Kidney epithelial cell (primary cell): ENCODE measurements around the gene TERC. TPM values are rescaled to one million over a fixed set of nuclear protein-coding genes. Genes with fewer than 3 reads are reported as not detected.

Source experiments
- DNase-seq: peaks from one replicate; pipeline ENCODE4 v3.0.0-alpha.2; 2010; ENCODE audit warnings: low read depth
- H3K27me3 ChIP-seq: 2 replicates; pipeline ENCODE4 v1.6.0; 2011; ENCODE audit warnings: low read length; ENCODE audit not compliant: control insufficient read depth, insufficient read depth
- H3K36me3 ChIP-seq: 2 replicates; pipeline ENCODE4 v1.5.1; 2011; ENCODE audit warnings: low read length; ENCODE audit not compliant: control insufficient read depth, insufficient read depth
- H3K4me3 ChIP-seq: 2 replicates; pipeline ENCODE4 v1.5.1; 2011; ENCODE audit warnings: low read depth, mild to moderate bottlenecking, control low read depth, low read length
- total RNA-seq: library from RNA; depleted of rRNA; stranded (reverse); fragments of >200 nt; gene quantifications from 2 replicates; pipeline ENCODE4 v1.2.3, GENCODE V29; 2015
- TF ChIP-seq, protein P1 (sequence below): IDR thresholded peaks from 2 replicates; pipeline ENCODE4 v1.5.1; 2011; ENCODE audit warnings: mild to moderate bottlenecking, moderate library complexity, low read length, control low read depth, inconsistent platforms; ENCODE audit not compliant: insufficient read depth, poor library complexity, severe bottlenecking

TERC gene
- total RNA-seq, 1 donor from 2014 or later = 246 TPM

DNA sequence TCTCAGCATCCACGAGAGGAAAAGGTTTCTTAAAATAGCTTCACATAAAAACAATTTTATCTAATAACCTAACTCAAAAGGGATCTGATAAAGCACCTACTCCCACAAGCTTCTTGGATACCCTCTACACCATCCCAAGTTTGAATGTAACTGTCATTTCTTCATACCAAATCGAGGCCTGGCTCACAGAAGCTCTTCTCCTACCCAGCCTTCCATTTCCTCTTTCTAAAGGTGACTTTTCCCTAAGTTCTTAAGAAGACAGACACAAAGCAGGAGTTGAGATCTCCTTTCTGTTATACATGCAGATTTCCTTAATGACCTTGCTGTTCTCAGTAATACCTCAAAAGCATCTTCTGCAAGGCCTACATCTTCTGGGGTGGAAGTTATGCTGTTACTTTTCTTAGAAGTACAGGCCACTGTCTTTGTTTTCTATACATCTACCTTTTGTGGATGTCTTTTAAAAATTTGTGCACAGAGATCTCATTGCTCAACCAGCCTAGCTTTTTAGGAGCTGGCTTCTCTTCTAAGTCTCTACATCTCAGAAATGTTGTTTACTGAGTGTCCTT, 44.5 kb upstream of the TERC start:
- DNase-seq = no peak
- Histone ChIP-seq H3K27me3 (no peaks in the 10 kb centered on the region), H3K36me3 (no peaks in the 10 kb centered on the region), H3K4me3 (no peak overlapping the region)
- TF ChIP-seq, protein P1, sequence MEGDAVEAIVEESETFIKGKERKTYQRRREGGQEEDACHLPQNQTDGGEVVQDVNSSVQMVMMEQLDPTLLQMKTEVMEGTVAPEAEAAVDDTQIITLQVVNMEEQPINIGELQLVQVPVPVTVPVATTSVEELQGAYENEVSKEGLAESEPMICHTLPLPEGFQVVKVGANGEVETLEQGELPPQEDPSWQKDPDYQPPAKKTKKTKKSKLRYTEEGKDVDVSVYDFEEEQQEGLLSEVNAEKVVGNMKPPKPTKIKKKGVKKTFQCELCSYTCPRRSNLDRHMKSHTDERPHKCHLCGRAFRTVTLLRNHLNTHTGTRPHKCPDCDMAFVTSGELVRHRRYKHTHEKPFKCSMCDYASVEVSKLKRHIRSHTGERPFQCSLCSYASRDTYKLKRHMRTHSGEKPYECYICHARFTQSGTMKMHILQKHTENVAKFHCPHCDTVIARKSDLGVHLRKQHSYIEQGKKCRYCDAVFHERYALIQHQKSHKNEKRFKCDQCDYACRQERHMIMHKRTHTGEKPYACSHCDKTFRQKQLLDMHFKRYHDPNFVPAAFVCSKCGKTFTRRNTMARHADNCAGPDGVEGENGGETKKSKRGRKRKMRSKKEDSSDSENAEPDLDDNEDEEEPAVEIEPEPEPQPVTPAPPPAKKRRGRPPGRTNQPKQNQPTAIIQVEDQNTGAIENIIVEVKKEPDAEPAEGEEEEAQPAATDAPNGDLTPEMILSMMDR = no peak

DNA sequence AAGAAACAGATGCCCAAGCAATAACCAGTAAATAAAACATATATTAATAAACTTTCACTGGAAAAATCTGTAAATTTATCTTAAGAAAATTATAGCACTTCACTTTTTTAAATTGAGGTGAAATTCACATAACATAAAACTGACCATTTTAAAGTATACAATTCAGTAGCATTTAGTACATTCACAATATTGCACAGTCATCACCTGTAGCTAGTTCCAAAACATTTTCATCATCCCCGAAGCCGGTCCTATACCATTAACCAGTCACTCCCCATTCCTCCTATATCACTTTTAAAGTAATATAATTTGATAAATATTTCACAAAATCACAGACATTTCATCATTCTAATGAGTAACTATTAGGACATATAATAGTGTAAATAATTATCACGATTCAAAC, 39.8 kb upstream of the TERC start:
- no peak for DNase-seq
- Histone ChIP-seq H3K36me3 (no peaks in the 10 kb centered on the region), H3K4me3 (no peak overlapping the region), H3K27me3 (no peaks in the 10 kb centered on the region)
- TF ChIP-seq, protein P1 = no peak

DNA sequence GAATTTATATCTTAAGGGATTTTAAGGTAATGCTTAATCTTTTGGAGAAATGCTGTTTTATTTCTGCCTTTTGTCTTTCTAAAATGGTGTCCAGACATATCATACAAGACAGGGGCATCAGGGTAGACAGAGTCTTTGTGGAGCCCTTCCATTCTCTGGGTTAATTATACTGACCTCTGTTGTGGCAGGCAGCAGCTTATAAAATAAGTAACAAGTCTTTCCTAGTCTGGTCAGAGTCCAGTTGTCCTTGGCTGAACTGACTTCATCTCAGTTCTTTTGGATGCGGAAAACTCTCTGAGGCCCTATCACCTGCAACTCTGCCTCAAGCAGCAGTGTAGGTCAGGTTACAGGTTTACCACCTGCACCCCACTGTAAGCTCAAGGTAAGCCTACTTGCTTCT, 27.5 kb upstream of the TERC start:
- no peak overlapping the region for H3K4me3 ChIP-seq
- H3K27me3 ChIP-seq = no peaks in the 10 kb centered on the region
- DNase-seq = no peak
- TF ChIP-seq, protein P1 = no peak
- H3K36me3 ChIP-seq = peaks cover 2% of the 10 kb centered on the region

DNA sequence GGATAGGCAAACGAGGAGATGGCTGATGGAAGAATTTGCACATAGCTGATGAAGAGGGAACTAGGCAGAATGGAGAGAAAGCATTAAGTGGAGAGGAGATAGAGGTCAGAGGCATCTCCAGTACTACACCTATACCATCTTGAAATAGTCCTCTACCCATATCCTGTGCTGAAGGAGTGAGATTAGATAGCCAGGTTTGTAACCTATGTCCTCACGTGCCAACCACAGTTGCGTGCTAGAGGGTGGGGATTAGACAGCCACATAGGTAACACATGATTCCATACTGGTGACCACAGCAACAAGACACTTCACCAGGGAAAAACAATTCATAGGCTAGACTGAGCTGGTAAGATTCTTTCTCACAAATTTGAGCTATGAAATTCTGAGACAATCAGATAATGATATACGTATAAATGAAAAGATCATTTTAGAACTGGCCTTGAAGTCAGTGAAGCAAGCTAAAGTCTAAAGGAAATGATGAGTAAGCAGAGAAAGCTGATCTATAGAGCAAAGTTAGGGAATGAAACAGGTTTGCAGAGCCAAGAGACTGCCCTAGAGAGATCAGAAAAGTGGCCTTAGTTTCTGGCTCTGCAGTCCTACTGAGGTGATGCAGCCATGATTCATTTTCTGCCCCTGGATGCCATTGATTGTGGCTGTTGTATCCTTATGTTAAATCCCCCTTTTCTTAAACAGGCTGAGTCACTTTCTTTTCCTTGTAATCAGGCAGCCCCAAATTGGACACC, 26.0 kb upstream of the TERC start:
- Histone ChIP-seq H3K4me3 (no peak overlapping the region), H3K36me3 (peaks cover 2% of the 10 kb centered on the region), H3K27me3 (no peaks in the 10 kb centered on the region)
- TF ChIP-seq, protein P1 = no peak
- no peak for DNase-seq

DNA sequence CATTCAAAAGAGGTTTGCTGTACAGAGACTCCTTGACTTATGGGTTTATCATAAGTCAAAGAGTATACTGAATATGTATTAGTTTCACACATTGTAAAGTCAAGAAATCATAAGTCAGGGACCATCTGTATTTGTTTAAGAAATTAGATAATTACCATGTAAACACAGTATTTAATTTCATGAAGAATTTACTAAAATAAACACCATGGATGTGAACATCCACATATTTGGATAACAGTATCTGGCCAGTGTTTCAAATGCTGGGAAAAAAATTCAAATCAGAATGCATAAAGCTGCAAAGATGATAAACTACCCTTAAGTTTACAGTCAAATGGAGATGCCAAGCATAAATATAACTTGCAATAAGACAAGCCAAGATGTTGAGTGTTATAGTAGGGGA, 25.4 kb upstream of the TERC start:
- no peaks in the 10 kb centered on the region for H3K27me3 ChIP-seq
- TF ChIP-seq, protein P1 = no peak
- no peak overlapping the region for H3K4me3 ChIP-seq
- H3K36me3 ChIP-seq = peaks cover 2% of the 10 kb centered on the region
- DNase-seq = no peak

DNA sequence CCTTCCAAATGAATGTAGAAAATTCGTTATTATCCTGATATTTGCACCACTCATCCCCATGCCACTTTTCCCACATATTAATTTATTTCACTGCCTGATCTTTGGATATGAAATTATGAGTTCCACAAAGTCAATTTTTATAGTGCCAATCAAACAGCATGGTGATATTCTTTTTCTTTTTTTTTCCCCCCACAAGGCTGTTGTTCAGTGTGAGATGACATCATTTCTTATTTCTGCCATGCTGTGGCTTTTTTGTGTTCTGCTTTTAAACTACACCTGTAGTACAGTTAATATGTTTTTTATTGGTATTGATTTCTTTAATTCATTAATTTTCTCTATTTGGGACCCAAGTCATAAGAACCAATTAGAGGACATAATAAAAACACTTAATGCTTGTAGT, 22.9 kb upstream of the TERC start:
- no peak for DNase-seq
- H3K4me3 ChIP-seq = no peak overlapping the region
- no peaks in the 10 kb centered on the region for H3K27me3 ChIP-seq
- peaks cover 2% of the 10 kb centered on the region for H3K36me3 ChIP-seq
- TF ChIP-seq, protein P1 = no peak
